DMS114 treated with DMSO at 0.1 percent for 48 hours (cell line): ENCODE measurements around the gene ANKS4B.
A peak's percentile ranks its signal among the peaks of the same experiment; 100 is the strongest.
"Not testable (repeated sequence)": the region's sequence is repeated elsewhere in the genome, so short reads cannot be mapped to it uniquely, and the experiment has no call there.

Experiments used
- DNase-seq: peaks from one replicate; lab custom pipeline; 2025; ENCODE audit not compliant: unreplicated experiment; lab: John Stamatoyannopoulos, UW

Gene ANKS4B

DNA sequence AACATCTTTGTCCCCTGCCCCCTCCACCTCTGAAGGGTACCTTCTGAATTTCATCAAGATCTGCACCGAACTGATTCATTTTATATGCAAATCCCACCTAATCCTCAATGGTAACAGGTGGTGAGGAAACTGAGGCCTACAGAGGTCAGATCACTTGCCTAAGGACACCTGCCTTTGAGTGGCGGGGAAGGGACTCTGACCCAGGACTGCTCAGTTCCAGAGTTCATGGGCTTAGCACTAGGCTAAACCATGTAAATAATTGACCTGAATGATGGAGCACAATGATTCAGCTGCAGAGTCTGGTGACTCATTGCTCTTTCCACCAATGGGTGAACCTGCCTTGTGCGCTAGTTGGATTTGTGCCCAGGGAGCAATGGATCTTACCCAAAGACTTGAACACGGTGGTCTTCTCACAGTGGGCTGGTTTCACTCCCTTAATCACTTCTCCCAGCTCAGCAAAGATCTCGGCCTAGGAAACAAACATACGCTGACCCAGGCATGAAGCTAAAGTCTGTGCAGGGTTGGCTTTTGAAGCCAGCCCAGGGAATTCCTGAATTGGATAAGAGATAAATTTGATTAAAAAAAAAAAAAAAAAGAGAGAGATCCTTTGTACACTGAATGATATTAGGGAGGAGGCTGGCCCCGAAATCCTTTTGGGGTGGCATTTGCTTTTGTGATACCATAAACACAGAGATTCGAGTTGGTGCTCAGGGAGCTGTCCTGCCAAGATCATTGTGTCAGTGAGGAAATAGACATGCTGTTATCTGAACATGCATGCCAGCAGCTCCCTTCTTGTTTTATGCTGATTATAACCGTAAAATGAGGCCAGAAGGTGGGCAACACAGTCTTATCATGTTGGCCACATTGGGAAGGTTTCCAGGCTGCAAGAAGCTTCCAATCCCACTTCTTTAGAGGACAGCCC is 27.6 kb downstream of the ANKS4B start:
- no peak for DNase-seq

- no peak for DNase-seq
These were observed 29.5 kb downstream of the ANKS4B start for GRCh38 chr16:21262779-21263639.

GRCh38 chr16:21263640-21264570 is 30.4 kb downstream of the ANKS4B start:
- no peak for DNase-seq

GRCh38 chr16:21264571-21265036 is 31.1 kb downstream of the ANKS4B start:
- DNase-seq, result no peak

- DNase-seq, result no peak
These were observed 31.8 kb downstream of the ANKS4B start for GRCh38 chr16:21265104-21265837.

- DNase-seq, result no peak
These were observed 33.8 kb downstream of the ANKS4B start for GRCh38 chr16:21267298-21267697.

- no peak for DNase-seq
These were observed 34.7 kb downstream of the ANKS4B start for GRCh38 chr16:21268236-21268635.

- DNase-seq, result no peak
These were observed 38.8 kb downstream of the ANKS4B start for GRCh38 chr16:21272253-21272652.

DNA sequence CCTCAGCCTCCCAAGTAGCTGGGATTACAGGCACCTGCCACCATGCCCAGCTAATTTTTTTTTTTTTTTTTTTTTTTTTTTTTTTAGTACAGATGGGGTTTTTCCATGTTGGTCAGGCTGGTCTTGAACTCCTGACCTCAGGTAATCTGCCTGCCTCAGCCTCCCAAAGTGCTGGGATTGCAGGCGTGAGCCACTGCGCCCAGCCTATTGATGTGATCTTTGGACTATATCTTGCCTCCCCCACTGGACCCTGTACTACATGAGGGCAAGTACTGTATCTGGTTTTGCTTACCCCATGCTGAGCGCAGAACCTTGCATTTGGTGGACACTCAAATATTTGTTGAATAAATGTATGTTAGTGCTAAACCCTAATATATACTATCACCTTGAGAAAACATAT is 39.3 kb downstream of the ANKS4B start:
- not testable (repeated sequence) for DNase-seq

DNA sequence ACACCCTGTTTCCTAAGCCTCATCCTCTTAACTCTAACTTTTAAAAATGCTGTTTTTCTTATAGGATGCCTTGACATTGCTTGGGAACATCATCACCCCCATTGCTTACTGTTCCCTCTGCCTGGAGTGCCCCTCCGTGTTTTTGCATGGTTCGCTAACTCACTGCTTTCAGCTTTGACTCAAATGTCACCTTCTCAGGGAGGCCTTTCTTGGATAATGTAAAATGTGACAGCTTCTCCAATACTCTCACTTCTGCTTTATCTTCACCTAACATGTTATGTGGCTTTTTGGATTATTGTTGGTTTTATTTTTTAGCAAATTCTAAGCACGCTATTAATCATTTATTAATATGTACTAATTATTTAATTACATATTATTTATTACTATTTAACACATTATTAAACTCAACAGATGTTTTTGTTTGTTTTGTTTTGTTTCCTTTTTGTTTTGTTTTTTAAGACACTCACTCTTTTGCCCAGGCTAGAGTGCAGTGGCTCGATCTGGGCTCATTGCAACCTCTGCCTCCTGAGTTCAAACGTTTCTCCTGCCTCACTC is 40.8 kb downstream of the ANKS4B start:
- no peak for DNase-seq

- no peak for DNase-seq
These were observed 42.0 kb downstream of the ANKS4B start for GRCh38 chr16:21275529-21275928.

GRCh38 chr16:21276090-21276489 is 42.6 kb downstream of the ANKS4B start:
- DNase-seq, result no peak

DNA sequence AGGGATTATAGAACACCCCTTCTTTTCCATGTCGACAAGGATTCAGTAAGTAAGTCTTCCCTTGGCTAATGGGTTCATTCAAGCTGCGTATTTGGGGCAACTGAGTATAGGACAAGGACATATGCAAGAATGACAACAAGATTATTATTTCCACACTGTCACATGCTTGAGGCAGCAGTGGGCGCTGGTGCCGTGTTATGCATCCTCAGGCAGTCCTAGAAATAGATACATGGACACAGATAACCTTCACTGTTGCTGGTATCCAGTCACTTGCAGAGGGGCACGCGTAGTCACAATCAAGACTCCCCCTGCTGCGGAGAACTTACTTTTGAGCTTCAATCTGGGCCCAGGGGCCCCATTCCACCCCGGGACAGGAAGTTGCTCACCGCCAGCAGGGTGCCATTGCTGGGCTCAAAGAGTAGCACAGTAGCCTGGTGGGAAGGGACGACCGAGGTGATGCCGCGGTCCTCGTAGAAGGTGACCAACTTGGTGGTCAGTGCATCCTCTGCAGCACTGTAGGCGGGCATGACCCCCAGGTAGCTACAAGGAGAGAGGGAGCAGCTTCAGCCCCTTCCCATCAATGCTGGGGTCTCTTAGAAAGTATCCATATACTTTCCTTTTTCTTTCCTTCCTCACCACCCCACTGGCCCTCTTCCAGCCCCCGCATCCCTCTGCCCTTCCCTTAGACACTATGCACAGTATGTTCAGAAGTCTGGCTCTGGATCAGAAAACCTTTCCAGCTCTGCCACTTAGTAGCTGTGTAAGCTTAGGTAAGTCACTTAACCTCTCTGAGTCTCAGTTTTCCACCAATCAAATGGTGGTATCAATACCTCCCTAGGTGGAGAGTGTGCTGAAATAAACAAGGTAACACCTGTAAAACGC is 43.8 kb downstream of the ANKS4B start:
- no peak for DNase-seq

GRCh38 chr16:21277927-21278706 is 44.6 kb downstream of the ANKS4B start, which contains the start of gene CRYM:
TSS of gene CRYM (minus strand) at chr16:21278290. CDS start at chr16:21278251, 39 bp downstream.
- DNase-seq, result peak; percentile 9

DNA sequence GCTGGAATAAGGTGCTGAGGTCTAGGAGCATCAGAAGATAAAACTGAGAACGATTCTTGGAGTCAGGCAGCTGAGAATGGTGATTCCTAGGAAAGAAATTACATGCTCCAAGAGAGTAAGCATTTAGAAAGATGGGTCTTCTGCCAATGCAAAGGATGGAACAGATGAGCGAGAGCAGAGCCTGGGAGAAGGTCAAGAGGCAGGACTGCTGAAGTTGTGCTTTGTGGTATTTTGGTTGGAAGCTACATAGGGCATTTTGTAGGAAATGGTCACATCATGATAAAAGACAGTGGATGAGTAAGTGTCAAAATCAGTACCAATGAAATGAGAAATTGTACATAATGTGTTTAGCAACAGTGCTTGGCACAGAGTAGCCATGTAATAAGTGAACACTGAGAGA is 46.0 kb downstream of the ANKS4B start:
- no peak for DNase-seq

- DNase-seq, result no peak
These were observed 48.3 kb downstream of the ANKS4B start for GRCh38 chr16:21281698-21282389.
